Hypothalamus (tissue), 51 donors: ENCODE results near the gene CLEC10A.
"Not testable (repeated sequence)": the region's sequence is repeated elsewhere in the genome, so short reads cannot be mapped to it uniquely, and the experiment has no call there.

Experiments
- DNase-seq, 51 donors: peaks; one replicate each; lab custom pipeline; 2025; lab: John Stamatoyannopoulos, UW

CLEC10A gene

DNA sequence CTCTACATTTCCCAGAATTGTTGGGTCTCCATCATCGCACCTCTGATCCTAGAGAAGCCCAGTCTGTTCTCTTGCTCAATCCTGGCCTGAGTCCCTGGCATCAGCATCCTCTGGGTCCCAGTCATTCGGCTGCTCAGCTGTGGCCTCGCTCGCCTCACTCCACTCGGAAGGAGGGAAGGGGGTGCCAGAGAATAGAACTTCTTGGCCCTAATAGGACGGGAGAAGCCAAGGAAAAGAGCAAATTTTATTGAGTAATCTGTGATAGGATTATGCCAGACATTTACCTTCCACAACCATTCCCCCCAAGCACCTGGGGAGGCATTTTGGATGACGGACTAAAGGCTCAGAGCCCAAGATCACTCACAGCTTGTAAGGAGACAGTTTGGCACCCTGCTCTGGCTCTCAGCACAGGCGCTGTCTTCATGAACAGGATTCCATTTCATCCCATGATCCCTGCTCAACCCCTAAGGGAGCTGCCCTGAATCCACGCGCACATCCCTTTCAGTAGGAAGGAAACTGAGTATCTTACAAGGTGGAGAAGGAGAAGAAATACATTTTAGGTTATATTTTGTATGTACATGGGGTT, 498 bp upstream of the CLEC10A start:
- DNase-seq: peak in 2 of 51 donors; percentile 2 to 4

DNA sequence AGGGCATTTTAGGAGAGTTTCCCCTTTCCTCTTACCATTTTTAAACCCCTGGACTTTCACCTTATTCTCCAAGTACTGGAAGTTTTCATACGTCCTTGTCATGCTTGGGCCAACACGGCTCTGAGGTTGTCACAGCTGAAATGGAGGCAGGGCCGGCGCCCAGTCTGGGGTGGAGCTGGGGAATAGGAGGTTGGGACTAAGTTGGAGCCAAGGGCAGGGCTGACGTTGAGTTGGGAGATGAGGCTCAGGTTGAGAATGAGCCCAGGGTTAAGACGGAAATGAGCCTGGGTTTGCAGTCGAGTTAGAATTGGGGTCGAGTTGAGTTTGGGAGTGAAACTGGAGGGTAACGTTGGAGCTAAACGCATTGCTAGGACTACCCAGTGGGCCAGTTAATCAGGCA, 1.3 kb downstream of the CLEC10A start:
- no peak for DNase-seq

DNA sequence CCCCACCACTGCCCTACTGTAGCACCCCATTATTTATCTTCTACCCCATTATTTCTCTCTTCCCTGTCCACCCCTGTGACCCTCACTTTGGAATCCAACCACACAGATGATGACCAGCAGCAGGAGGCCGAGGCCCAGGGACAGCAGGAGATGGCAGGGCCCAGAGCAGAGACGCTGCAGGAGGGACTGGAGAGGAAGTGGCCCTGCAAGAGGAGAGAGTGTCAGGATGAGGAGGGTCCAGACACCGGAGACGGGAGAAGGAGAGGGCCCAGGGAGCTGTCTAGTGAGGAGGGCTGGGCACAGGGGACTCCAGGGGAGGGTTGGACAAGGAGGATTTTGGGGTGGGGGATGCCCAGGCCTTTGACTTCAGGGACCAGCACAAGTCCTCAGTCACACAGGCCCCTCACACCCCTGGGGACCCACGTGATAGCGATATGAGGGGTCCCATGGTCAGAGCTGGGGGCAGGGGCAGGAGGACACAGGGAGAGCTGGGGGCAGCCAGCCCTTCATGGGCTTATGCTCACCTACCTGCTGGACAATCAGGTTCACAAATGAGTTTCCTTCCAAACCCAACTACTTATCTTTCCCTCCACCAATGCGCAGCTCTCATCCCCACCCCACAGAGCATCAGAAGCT, 2.0 kb downstream of the CLEC10A start:
- DNase-seq: no peak

DNA sequence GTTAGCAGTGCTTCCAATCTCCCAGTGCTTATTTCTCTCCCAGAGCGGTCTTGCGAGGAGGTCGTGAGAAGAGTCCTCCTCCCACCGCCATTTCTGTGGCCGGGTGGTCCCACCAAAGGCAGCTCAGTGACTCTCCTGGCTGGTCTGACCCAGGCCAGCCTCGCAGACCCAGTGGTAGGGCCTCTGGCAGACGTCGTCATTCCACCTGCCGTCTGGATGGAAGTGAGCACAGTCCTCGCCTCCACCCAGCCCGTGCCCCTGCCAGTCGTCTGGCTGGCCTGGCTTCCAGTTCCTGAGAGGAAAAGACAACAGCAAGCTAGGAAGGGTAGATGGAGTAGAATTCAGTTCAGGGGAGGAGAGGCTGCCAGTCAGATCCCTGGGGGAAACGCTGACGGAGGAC, 5.1 kb downstream of the CLEC10A start:
- DNase-seq: no peak

DNA sequence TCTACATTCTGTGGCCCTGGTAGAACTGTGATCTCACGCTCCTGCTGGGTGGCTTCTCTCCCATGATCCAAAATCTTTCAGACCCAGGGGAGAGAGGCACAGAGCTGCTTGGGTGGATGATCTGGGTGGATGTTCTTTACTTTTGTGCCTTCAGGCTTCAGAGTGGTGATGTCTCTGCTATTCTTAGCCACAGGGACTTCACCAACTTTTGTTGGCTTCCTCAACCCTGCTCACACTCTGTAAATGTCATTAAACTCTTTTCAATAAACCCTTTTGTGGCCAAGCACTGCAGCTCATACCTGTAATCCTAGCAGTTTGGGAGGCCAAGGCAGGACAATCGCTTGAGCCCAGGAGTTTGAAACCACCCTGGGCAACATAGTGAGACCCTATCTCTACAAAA, 7.6 kb downstream of the CLEC10A start:
- no peak for DNase-seq

DNA sequence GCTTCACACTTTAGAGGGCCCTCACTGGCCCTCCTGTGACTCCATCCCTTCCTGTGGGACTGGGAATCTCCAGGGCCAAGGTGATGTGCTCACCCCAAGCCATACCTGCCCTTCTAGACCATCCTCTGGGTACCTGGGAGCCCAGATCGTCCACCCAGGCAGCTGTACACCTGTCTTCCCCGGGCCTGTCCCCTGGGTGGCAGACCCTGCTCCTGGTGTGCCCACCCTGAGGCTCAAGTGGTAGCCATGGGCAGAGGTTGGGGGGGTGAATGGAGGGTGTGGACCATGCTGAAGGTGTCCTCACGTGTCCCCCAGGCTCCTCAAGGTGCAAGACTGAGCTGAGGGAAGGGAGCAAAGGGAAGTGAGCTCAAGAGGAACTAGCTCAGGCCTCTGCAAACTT, 9.3 kb downstream of the CLEC10A start:
- no peak for DNase-seq

DNA sequence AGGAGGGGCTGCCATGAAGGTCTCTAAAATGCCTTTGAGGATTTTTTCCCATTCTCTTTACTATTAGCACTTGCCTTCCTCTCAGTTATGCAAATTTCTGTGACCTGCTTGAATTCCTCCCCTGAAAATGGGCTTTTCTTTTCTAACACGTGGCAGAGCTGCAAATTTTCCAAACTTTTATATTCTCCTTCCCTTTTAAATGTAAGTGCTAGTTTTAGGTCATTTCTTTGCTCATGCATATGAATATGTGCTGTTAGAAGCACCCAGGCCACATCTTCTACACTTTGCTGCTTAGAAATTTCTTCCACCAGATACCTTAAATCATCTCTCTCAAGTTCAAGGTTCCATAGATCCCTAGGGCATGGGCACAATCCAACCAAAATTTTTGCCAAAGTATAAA, 11.8 kb downstream of the CLEC10A start:
- DNase-seq: no peak

DNA sequence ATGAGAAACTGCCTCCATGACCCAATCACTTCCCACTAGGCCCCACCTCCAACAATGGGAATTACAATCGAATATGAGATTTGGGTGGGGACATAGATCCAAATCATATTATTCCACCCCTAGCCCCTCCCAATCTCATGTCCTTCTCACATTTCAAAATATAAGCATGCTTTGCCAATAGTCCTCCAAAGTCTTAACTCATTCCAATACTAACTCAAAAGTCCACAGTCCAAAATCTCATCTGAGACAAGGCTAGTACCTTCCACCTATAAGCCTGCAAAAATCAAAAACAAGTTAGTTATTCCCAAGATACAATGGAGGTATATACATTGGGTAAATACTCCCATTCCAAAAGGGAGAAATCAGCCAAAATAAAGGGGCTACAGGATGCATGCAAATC, 12.9 kb downstream of the CLEC10A start:
- no peak for DNase-seq

DNA sequence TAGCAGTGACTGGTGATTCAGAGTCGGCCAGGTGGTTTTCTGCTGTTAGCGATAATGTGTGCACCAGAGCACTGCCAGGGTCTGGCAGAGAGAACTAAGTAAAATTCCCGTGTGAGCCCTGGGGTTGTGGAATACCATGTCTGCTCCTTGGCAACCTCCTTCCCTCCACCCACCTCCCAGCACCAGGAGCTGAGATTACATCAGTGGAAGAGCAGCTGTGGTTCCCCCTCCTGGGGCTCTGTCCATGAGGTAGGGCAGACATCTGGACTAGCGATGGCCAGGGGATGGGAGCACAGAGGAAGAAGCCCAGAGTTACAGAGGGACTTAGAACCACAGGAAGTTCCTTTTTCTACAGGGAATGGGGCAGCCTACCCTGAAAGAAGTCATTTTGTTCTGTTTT, 15.8 kb downstream of the CLEC10A start:
- no peak for DNase-seq

DNA sequence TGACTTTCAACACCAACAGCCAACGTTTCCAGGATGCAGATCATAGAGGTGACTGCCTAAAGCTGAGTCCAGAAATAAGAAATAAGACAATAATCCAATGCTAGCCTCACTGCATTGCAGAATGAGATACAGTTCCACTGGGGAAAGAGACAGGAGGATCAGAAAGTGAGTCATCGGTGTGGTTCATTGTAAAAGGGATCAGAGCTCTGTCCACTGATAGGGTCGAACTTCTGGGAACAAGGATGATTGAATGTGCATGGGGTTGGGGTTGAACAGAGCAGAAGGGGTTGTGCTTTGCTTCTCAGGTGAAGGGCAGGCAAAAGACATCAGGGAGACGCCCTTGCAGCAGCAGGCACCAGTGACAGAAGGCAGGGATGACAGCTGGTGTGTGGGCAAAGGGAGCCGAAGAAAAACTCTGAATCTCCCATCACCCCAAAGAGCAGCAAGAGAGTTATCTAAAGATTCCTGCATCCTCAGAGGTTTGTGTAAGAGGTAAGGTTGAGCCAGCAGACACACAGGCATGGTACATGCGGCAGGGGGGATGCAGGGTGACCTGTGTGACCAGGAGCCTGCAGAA, 16.4 kb downstream of the CLEC10A start:
- DNase-seq: peak in 1 of 51 donors; percentile 7

DNA sequence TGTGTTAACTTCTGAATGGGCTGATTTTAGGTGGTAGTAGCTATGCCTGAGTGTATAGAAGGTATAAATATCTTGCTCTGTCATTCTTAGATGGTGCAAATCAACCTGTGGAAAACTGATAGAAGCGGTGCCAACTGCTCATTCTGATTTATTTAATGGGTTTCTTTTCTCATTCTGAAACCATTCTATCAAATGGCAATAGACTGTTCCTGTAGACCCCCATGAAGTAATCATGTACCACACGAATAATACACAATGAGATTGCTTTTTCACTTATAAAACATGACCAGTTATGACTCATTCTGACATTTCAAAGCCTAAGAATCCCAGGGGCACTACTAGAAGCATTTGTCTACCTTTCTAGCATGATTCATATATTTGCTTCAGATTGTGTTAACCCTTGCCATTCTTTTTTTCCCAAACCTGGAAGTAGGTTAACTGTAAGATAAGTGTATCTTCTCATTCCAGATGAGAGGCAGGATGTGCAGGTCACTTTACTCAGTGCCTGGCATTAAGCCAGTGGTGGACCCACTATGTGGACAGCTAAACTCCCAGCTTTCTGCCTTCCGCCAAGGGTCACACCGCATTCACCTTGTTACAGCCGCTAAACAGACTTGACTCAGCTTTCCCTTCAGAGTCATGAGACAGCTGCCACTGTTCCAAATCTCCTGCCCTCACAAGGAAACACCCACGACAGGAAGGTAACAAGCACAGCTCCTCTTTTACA, 19.7 kb downstream of the CLEC10A start:
- DNase-seq: peak in 1 of 51 donors; percentile 11

DNA sequence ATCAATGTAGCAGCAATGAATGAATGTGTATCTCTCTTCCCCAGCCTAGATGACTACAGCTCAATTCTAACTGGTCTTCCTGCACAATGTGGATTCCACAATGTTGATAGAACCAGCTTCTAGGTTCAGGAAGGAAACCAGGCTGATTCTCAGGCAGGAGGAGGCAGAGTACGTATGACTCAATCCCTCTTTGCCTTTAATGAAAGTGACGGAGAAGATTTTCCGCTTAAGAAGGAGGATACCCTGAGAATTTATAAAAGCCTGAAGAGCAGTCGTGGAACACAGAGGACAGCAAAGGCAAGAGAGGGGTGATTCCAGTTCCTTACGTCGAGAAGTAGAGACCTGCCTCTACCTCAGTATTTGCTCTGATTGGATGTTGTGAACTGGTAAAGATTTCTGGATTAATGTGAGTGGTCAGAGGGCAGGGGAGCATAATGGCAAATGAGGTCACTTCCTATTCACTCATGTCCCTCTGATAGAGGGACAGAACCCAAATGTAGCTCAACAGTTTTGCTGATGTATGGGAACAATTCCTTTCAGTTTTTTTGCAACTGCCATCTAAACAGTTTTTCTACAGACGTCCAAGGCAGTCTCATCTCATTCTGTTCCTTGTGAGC, 21.1 kb downstream of the CLEC10A start:
- no peak for DNase-seq

DNA sequence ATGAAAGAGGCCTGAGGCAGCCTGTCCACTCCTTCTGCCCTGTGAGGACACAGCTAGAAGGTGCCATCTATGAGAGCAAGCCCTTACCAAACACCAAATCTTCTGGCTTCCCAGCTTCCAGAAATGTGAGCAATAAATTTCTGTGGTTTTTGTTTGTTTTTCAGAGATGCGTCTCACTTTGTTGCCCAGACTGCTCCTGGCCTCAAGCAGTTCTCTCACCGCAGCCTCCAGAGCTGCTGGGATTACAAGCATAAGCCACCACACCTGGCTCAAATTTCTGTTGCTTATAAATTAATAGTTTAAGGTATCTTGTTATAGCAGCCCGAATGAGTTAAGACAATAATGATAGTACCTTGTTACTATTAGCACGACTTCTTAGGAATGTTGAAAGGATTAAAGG, 23.7 kb downstream of the CLEC10A start:
- DNase-seq: no peak

DNA sequence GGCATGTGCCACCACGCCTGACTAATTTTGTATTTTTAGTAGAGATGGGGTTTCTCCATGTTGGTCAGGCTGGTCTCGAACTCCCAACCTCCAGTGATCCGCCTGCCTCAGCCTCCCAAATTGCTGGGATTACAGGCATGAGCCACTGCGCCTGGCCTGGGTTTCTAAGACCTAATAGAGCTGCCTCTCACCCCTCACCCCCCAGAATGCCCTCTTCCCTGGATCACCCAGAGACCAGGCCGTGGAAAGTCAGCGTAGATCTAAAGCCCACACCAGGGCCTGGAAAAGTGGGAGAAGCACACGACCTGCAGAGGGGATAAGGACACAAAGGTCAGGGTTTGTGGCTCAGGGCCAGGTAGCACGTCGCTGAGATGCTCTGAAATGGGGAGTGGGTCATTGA, 29.5 kb downstream of the CLEC10A start:
- DNase-seq: not testable (repeated sequence)

DNA sequence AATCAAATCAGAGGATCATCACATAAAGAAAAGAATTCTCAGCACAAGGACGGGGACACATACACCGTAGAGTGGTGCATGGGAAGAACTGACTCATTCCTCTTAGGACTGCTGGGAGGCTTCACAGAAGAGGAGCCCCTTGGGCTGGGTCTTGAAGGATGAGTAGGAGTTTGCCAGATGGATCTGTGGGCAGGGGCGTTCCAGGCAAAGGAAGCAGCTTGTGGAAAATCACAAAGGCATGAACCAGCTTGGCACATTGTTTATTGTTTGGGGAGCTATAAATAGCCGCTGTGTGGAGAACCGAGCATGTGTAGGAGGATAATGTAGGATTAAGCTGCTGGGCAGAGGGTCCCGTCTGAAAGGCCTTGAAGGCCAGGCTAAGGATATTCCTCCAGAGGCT, 31.1 kb downstream of the CLEC10A start:
- no peak for DNase-seq

DNA sequence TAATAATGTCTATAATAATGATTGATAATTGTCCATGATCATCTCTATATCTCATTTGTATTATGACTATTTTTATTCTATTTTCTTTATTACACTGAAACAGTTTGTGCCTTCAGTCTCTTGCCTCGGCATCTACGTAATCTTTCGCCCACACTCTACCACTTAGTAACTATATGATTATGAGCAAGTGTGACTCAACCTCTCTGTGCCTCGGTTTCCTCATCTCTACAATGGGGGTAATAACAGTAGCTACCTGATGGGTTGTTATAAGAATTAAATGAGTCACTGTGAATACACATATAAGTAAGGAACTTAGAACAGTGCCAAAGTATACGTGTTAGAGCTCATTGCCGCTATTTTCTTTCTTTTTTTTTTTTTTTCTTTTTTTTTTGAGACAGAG, 32.5 kb downstream of the CLEC10A start:
- no peak for DNase-seq

DNA sequence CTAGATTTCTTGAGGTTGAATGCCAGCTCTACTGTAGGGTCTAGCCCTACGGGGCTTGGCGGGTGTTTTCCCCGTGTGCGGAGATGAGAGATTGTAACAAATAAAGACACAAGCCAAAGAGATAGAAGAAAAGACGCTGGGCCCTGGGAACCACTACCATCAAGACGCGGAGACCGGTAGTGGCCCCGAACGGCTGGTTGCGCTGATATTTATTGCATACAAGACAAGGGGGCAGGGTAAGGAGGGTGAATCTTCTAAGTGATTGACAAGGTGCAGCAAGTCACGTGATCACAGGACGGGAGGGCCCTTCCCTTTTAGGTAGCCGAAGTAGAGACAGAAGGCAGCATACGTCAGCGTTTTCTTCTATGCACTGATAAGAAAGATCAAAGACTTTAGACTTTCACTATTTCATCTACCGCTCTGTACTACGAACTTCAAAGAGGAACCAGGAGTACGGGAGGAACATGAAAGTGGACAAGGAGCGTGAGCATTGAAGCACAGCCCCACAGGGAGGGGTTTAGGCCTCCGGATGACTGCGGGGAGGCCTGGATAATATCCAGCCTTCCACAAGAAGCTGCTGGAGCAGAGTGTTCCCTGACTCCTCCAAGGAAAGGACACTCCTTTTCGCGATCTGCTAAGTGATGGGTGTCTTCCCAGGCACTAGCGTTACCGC, 33.2 kb downstream of the CLEC10A start:
- DNase-seq: peak in 4 of 51 donors; percentile 6 to 18 (median 12)

DNA sequence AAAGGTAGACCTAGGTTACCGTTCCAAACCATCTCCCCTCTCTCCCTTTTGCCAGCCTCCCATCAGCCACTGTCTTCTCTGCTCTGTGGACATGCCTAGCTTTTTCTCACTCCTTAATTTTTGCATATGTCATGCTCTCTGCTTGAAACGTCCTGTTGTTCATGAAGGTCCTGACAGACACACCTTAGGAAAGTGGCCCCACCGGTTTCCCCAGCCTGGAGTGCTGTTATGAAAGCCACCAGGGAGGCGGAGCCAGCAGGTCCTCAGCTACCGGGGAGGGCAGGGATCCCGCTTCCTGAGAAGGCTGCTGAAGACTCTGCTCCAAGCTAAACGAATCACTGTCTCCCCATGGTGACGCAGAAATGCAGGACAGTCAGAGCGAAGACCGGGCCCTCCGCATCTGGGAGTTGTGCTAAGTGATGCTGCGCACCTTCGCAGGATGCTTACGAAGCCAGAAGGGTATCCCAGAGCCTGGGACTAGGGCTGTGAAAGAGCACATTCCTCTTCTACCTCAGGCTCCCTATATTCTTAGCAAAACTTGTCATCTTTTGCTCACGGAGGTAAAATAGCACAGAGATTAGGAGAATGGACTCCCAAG, 33.8 kb downstream of the CLEC10A start:
- DNase-seq: peak in 10 of 51 donors; percentile 10 to 54 (median 24)

DNA sequence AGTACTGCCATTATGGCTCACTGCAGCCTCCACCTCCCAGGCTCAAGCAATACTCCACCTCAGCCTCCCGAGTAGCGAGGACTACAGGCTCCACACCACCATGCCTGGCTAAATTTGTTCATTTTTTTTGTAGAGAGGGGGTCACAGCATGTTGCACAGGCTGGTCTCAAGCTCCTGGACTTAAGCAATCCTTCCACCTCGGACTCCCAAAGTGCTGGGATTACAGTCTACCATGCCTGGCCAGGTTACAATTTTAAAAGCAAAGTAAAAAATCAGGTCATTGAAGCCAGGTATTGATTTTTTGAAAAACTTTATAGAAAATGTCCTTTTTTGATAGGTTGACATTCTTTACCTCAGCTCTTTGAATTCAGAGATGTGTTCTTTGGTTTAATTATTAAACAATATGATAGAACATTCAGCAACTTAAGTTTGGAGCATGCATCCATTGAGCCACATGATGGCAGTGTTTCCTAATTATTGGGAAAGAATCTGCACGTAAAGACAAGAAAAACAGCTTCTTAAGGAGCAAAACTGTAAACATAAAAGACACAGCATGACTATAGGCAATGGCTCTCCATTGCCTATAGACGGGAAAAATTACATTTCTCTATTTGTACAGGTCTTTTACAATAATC, 34.4 kb downstream of the CLEC10A start:
- DNase-seq: peak in 6 of 51 donors; percentile 6 to 78 (median 12)
